Tongue (tissue), 3 donors: ENCODE measurements around the gene SFXN4. TPM values are rescaled to one million over a fixed set of nuclear protein-coding genes. Genes with fewer than 3 reads are reported as not detected.
"Not testable (repeated sequence)": the region's sequence is repeated elsewhere in the genome, so short reads cannot be mapped to it uniquely, and the experiment has no call there.

Experiments used
- DNase-seq: peaks from one replicate; pipeline ENCODE4 v3.0.0-alpha.2; 2015
- small RNA-seq: library from RNA; depleted of rRNA; stranded (forward); fragments of <200 nt; gene quantifications from one replicate; pipeline ENCODE3, GENCODE V24; 2014; ENCODE audit warnings: low replicate concordance
- total RNA-seq: library from RNA; depleted of rRNA; stranded (reverse); fragments of >200 nt; gene quantifications from one replicate; pipeline ENCODE4 v1.2.3, GENCODE V29; 2014

Gene SFXN4
- total RNA-seq, 1 donor from 2014 or later, result 27.5 TPM

GRCh38 chr10:119105899-119106298 lies 59.6 kb downstream of the SFXN4 start:
- DNase-seq, result not testable (repeated sequence)

- DNase-seq, result no peak
These were observed 60.4 kb downstream of the SFXN4 start for GRCh38 chr10:119105155-119105554.

- DNase-seq, result no peak
These were observed 60.9 kb downstream of the SFXN4 start for GRCh38 chr10:119104654-119105015.

GRCh38 chr10:119103903-119104653 lies 61.4 kb downstream of the SFXN4 start, which contains the start of gene DENND10:
TSS of gene DENND10 (plus strand) at chr10:119104113. CDS start at chr10:119104143, 30 bp downstream.
- peak; percentile 91 for DNase-seq

GRCh38 chr10:119103241-119103902 lies 62.1 kb downstream of the SFXN4 start:
- DNase-seq, result no peak

GRCh38 chr10:119101366-119102098 lies 64.0 kb downstream of the SFXN4 start:
- DNase-seq, result no peak

- DNase-seq, result no peak
These were observed 64.9 kb downstream of the SFXN4 start for GRCh38 chr10:119100434-119101238.

- DNase-seq, result no peak
These were observed 66.9 kb downstream of the SFXN4 start for GRCh38 chr10:119098576-119098975.

- DNase-seq, result not testable (repeated sequence)
These were observed 68.7 kb downstream of the SFXN4 start for GRCh38 chr10:119096641-119097415.

GRCh38 chr10:119095640-119096039 lies 69.9 kb downstream of the SFXN4 start:
- DNase-seq, result no peak

- no peak for DNase-seq
These were observed 74.5 kb downstream of the SFXN4 start for GRCh38 chr10:119090968-119091367.

Small RNA genes lying within 50 kb of the gene (small RNA-seq; reads per million reads assigned to genes)
- gene AL355598.1 (not detected), gene RN7SL749P (not detected)

Other genes with a start within 250 kb of the SFXN4 start
- 4.6 TPM for gene NANOS1, start 136.0 kb downstream of the SFXN4 start, total RNA-seq
- gene EIF3A, start 84.9 kb downstream of the SFXN4 start, total RNA-seq, result 123 TPM
- 41.1 TPM for gene DENND10, start 61.6 kb downstream of the SFXN4 start, total RNA-seq
- gene PRDX3, start 13.1 kb upstream of the SFXN4 start, total RNA-seq, result 184 TPM
- 26.2 TPM for gene GRK5, start 41.9 kb upstream of the SFXN4 start, total RNA-seq